ENCODE data around the gene TSBP1. TPM values are rescaled to one million over a fixed set of nuclear protein-coding genes. Genes with fewer than 3 reads are reported as not detected.
A peak's percentile ranks its signal among the peaks of the same experiment; 100 is the strongest.

The TSBP1 gene
- polyA plus RNA-seq, 1 experiment, result not detected

- no peak for DNase-seq (ENCODE audit: low read depth, low spot score)
- ChIA-PET POLR2A (no interaction called here), CTCF (interaction anchor here (3.0 to 3.6 kb wide), 2 partner anchors 8 to 166 kb away, joined by 24 to 57 read pairs; no protein-coding TSS in a partner anchor)
- H3K27me3 ChIP-seq (ENCODE audit: control insufficient read depth, insufficient read depth, low read length), result peaks cover 23% of the 10 kb centered on the region
- H3K9me3 ChIP-seq (ENCODE audit: control insufficient read depth, insufficient read depth, low read length), result peaks cover 7% of the 10 kb centered on the region; the same call in 1 of the 2 replicates
- no peak overlapping the region for H3K4me3 ChIP-seq (ENCODE audit: low read depth, low read length)
- H3K27ac ChIP-seq (ENCODE audit: low read depth, low read length), result no peak overlapping the region
- no peak for TF ChIP-seq CTCF (IDR thresholded peaks at IDR 0.05; ENCODE audit: low read depth, low read length)
Measured at GRCh38 chr6:32247401-32247800, 124.3 kb downstream of the TSBP1 start.

- ChIA-PET CTCF (interaction anchor here (0.6 to 3.6 kb wide), 19 partner anchors 8 to 458 kb away, joined by 3 to 57 read pairs (median 4); no protein-coding TSS in a partner anchor), POLR2A (no interaction called here)
- no peak overlapping the region for H3K4me3 ChIP-seq (ENCODE audit: low read depth, low read length)
Measured at GRCh38 chr6:32244946-32245398, 126.7 kb downstream of the TSBP1 start.

GRCh38 chr6:32244270-32244669 lies 127.4 kb downstream of the TSBP1 start:
- peaks cover 3% of the 10 kb centered on the region; the same call in 1 of the 2 replicates for H3K9me3 ChIP-seq (ENCODE audit: control insufficient read depth, insufficient read depth, low read length)
- POLR2A ChIA-PET, result no interaction called here
- no peak overlapping the region for H3K27ac ChIP-seq (ENCODE audit: low read depth, low read length)
- no peak overlapping the region for H3K4me3 ChIP-seq (ENCODE audit: low read depth, low read length)
- peaks cover 27% of the 10 kb centered on the region for H3K27me3 ChIP-seq (ENCODE audit: control insufficient read depth, insufficient read depth, low read length)
- CTCF ChIA-PET, result interaction anchor here (0.6 to 3.6 kb wide), 13 partner anchors 8 to 459 kb away, joined by 3 to 57 read pairs (median 4); no protein-coding TSS in a partner anchor
- no peak for DNase-seq (ENCODE audit: low read depth, low spot score)
- TF ChIP-seq CTCF (IDR thresholded peaks at IDR 0.05; ENCODE audit: low read depth, low read length), result no peak

More at GRCh38 chr6:32244946-32245398, 126.7 kb downstream of the TSBP1 start:
- peaks cover 24% of the 10 kb centered on the region for H3K27me3 ChIP-seq (ENCODE audit: control insufficient read depth, insufficient read depth, low read length)
- no peak overlapping the region for H3K27ac ChIP-seq (ENCODE audit: low read depth, low read length)
- peak; percentile 82 for TF ChIP-seq CTCF (IDR thresholded peaks at IDR 0.05; ENCODE audit: low read depth, low read length)
- peak; percentile 39 for DNase-seq (ENCODE audit: low read depth, low spot score)
- H3K9me3 ChIP-seq (ENCODE audit: control insufficient read depth, insufficient read depth, low read length), result peaks cover 7% of the 10 kb centered on the region; the same call in 1 of the 2 replicates

Small RNA genes within 50 kb of the gene (small RNA-seq; reads per million reads assigned to genes)
- not detected for gene RNU6-603P (ENCODE audit: insufficient read length, low read depth)

Other genes with a start within 250 kb of the TSBP1 start
- gene ATF6B, start 243.7 kb downstream of the TSBP1 start, polyA plus RNA-seq (2011; rRNA removed), result 39.2 and 60.0 TPM in 2 replicates
- 3.1 and 3.8 TPM in 2 replicates for gene FKBPL, start 241.6 kb downstream of the TSBP1 start, polyA plus RNA-seq (2011; rRNA removed)
- 0.27 and 0.47 TPM in 2 replicates for gene PRRT1, start 220.0 kb downstream of the TSBP1 start, polyA plus RNA-seq (2011; rRNA removed)
- 12.6 and 14.1 TPM in 2 replicates for gene PPT2, start 217.8 kb downstream of the TSBP1 start, polyA plus RNA-seq (2011; rRNA removed)
- 2.5 and 2.8 TPM in 2 replicates for gene EGFL8, start 207.3 kb downstream of the TSBP1 start, polyA plus RNA-seq (2011; rRNA removed)
- 97.1 and 116 TPM in 2 replicates for gene AGPAT1, start 195.8 kb downstream of the TSBP1 start, polyA plus RNA-seq (2011; rRNA removed)
- gene RNF5, start 193.5 kb downstream of the TSBP1 start, polyA plus RNA-seq (2011; rRNA removed), result 33.3 TPM in 2 replicates
- gene AGER, start 187.7 kb downstream of the TSBP1 start, polyA plus RNA-seq (2011; rRNA removed), result 2.4 and 2.6 TPM in 2 replicates
- 56.5 and 59.2 TPM in 2 replicates for gene PBX2, start 181.7 kb downstream of the TSBP1 start, polyA plus RNA-seq (2011; rRNA removed)
- 4.7 and 6.0 TPM in 2 replicates for gene GPSM3, start 179.3 kb downstream of the TSBP1 start, polyA plus RNA-seq (2011; rRNA removed)
- 0.37 and 0.55 TPM in 2 replicates for gene NOTCH4, start 147.8 kb downstream of the TSBP1 start, polyA plus RNA-seq (2011; rRNA removed)
- gene BTNL2, start 35.3 kb upstream of the TSBP1 start, polyA plus RNA-seq (2011; rRNA removed), result not detected in 2 replicates
- not detected in 2 replicates for gene HLA-DRA, start 68.0 kb upstream of the TSBP1 start, polyA plus RNA-seq (2011; rRNA removed)
- gene HLA-DRB5, start 158.4 kb upstream of the TSBP1 start, polyA plus RNA-seq (2011; rRNA removed), result not detected in 2 replicates
- not detected in 2 replicates for gene HLA-DRB1, start 217.9 kb upstream of the TSBP1 start, polyA plus RNA-seq (2011; rRNA removed)

All from AG04450 (cell line).